GM21528 (cell line): ENCODE data around the gene SLC16A5.
A peak's percentile ranks its signal among the peaks of the same experiment; 100 is the strongest.
"Not testable (repeated sequence)": the region's sequence is repeated elsewhere in the genome, so short reads cannot be mapped to it uniquely, and the experiment has no call there.

Experiments
- ATAC-seq: cut with Tn5 transposase; IDR thresholded peaks from one replicate; pipeline ENCODE4 v1.9.1; 2021; ENCODE audit warnings: mild to moderate bottlenecking, moderate library complexity; ENCODE audit not compliant: unreplicated experiment, low FRiP score

SLC16A5 gene, protein sequence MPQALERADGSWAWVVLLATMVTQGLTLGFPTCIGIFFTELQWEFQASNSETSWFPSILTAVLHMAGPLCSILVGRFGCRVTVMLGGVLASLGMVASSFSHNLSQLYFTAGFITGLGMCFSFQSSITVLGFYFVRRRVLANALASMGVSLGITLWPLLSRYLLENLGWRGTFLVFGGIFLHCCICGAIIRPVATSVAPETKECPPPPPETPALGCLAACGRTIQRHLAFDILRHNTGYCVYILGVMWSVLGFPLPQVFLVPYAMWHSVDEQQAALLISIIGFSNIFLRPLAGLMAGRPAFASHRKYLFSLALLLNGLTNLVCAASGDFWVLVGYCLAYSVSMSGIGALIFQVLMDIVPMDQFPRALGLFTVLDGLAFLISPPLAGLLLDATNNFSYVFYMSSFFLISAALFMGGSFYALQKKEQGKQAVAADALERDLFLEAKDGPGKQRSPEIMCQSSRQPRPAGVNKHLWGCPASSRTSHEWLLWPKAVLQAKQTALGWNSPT

GRCh38 chr17:75087558-75088453 is at the start of gene SLC16A5:
Gene SLC16A5, plus strand, starts transcription at chr17:75087954. Its CDS starts 5,683 bp downstream, at chr17:75093637.
- ATAC-seq: no peak

DNA sequence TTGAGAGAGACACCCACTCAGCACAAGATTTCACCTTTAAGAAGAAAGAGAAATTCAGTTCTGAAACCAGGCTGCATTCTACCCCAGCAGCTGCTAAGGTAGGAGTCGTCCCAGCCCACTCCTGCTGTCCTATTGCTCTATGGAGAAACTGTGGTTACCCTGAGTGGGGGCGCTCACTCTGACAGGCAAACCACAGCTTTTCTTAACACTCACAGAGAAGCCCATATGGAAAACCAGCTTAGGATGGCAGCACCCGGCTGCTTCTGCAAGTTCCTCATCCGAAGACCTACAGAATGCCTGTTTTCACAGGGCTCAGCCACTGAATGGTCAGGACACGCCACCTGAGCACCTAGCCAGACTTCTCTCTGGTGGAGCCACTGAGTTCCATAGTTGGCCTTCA is 48.5 kb upstream of the SLC16A5 start:
- ATAC-seq: no peak

GRCh38 chr17:75041656-75042280 is 46.0 kb upstream of the SLC16A5 start:
- ATAC-seq: no peak

DNA sequence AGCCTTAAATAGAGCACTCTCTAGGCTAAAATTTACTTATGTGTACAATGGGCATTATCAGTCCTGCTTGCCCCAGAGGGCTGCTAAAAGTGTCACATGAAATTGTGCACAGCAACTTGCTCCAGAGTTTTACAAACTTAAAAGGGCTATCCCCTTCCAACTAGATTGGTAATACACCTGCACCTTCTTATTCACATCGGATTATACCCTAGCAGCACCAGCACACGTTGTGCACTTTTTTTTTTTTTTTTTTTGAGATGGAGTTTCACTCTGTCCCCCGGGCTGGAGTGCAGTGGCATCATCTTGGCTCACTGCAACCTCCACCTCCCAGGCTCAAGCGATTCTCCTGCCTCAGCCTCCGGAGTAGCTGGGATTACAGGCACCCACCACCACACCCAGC is 44.0 kb upstream of the SLC16A5 start:
- not testable (repeated sequence) for ATAC-seq

DNA sequence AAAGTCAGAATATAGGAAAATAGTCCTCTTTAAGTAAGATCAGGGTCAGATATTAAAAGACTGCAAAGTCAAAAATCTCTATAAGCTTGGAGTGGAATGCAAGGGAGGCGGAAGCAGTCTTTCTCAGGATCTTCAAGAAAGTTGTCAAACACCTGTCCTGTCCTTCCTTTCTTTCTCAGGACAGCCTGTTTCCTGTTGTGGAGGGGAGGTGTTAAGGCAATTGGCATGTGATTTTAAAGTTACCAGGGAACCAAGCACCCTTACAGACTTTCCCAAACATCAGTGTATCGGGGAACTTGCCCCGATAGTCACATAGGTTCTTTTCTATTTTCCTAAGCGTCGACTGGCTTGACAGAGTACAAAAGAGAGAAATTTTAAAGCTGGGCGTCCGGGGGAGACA is 43.0 kb upstream of the SLC16A5 start:
- no peak for ATAC-seq

DNA sequence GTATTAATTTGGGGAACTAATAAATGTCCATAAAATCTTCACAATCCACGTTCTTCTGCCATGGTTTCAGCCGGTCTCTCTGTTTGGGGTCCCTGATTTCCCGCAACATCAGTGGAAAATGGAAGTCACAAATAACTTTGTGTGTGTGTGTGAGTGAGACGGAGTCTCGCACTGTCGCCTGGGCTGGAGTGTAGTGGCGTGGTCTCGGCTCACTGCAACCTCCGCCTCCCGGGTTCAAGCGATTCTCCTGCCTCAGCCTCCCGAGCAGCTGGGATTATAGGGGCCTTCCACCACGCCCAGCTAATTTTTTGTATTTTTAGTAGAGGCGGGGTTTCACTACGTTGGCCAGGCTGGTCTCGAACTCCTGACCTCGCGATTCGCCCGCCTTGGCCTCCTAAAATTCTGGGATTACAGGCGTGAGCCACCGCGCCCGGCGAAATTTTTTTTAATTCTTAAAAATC is 41.8 kb upstream of the SLC16A5 start:
- not testable (repeated sequence) for ATAC-seq

GRCh38 chr17:75046407-75047289 is 41.1 kb upstream of the SLC16A5 start, which contains the start of the genes ATP5PD and KCTD2:
Gene ATP5PD, minus strand, starts transcription at chr17:75046969. Its CDS starts 4,319 bp downstream, at chr17:75042650.
Gene KCTD2, plus strand, starts transcription at chr17:75047225. Its CDS starts 26 bp downstream, at chr17:75047251.
- peak; percentile 93 for ATAC-seq

- peak; percentile 22 for ATAC-seq
These were observed 40.2 kb upstream of the SLC16A5 start for GRCh38 chr17:75047398-75048098.

- no peak for ATAC-seq
These were observed 39.4 kb upstream of the SLC16A5 start for GRCh38 chr17:75048249-75048878.

DNA sequence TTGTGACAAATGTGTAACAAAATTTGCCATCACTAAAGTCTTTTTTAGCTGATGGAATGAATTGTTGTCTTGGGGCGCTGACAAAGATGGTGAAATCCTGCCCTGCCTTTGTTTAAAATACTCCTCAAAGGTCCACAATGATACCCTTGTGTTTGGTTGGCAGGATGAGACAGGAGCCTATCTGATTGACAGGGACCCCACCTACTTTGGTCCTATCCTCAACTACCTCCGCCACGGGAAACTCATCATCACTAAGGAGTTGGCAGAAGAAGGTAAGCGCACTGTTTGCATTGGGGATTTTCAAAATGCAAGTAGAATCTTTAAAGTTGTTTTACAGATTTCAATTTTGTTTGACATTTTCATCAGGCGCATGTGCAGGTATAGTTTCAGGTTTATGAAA is 38.7 kb upstream of the SLC16A5 start:
- no peak for ATAC-seq

DNA sequence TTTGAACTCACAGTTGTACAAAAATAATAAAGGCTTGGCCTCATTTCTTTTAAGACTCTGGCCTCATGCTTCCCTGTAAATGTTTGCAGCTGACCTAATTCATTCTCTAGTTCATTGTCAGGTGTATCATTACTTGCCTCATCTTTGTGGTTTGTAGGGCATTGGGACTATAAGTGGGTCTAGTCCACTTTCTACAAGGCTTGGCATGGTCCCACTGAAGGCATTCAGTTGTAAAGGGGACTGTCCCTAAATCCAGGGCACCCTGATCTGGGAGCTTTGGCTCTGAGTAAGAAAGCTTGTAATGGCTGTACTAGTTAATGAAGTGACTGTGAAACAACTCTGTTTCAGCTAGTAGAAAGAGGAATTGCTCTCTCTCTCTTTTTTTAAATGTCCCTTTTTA is 38.0 kb upstream of the SLC16A5 start:
- no peak for ATAC-seq

GRCh38 chr17:75051941-75052340 is 35.8 kb upstream of the SLC16A5 start:
- no peak for ATAC-seq

- no peak for ATAC-seq
These were observed 28.1 kb upstream of the SLC16A5 start for GRCh38 chr17:75059369-75060345.

DNA sequence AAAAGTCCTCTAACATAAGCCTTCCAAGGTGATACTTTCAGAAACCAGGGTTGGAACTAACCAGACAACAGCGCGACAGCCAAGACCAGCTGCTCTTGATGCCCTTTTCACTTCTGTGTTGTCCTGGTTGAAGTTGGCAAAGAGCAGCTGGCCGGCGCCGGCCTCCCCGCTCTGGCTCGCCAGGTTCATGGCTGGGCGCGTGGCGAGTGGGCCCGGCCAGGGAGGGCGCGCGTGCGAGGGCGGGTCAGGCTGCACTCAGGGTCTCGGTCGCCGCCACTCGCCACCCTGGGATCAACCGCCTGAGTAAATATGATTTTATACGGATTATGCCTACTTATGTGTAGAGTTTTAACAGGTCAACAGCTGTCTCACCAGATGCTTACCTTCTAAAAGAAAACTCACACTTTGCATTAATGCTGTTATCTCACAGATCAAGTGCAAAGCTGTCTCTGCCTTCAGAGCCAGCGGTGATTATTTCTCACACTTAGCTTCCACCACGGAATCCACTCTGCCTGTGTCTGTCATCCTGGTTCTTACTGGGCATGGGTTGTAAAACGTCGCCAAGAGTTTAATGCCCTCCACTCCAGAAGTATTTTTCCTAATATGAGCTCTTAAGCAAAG is 27.2 kb upstream of the SLC16A5 start:
- no peak for ATAC-seq

GRCh38 chr17:75061055-75061438 is 26.7 kb upstream of the SLC16A5 start:
- ATAC-seq: no peak

DNA sequence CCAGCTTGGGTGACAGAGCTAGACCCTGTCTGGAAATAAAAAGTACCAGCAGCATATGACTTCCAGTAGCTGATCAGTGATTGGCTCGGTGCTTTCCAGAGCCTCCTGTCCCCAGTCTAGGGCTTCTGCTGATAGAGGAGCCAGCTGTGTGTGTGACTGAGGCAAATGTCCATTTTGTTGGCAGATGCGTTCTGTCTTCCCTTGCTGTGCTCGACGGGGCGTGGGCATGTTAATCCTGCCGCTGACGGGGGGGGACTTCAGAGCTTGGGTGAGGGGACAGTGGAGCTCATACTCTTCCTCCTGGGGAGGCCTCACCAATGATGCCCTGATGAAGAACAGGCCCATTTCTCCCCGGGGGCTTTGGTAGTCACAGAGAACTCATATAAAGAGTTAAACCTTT is 26.1 kb upstream of the SLC16A5 start:
- no peak for ATAC-seq

- ATAC-seq: no peak
These were observed 24.6 kb upstream of the SLC16A5 start for GRCh38 chr17:75063201-75063600.
